ENCODE data around the gene INSYN1. TPM values are rescaled to one million over a fixed set of nuclear protein-coding genes. Genes with fewer than 3 reads are reported as not detected.

The INSYN1 gene
- total RNA-seq, 5 donors from 2014 or later (not counting 1 experiment from before 2014, with no cell fraction given), result not detected

GRCh38 chr15:73751511-73751898 is 1.6 kb downstream of the INSYN1 start:
- DNase-seq, result no peak
- Mint-ChIP-seq H3K27ac (no peak overlapping the region), H3K9me3 (no peaks in the 10 kb centered on the region), H3K36me3 (no peaks in the 10 kb centered on the region), H3K4me3 (peak overlapping the region in 1 of 3 donors; percentile 31), H3K27me3 (peaks cover 56 to 69% of the 10 kb centered on the region in 2 donors), H3K4me1 (peaks cover 0 to 7% (median 4%) of the 10 kb centered on the region in 3 donors)
- peaks cover 2 to 66% of the 10 kb centered on the region in 2 experiments for H3K27me3 ChIP-seq (replicated peaks in 1 of 2; ENCODE audit: control insufficient read depth in 2 of 2, extremely low read depth in 1 of 2, insufficient read depth in 2 of 2, low read length in 1 of 2)
- no peaks in the 10 kb centered on the region for H3K36me3 ChIP-seq (ENCODE audit: control insufficient read depth in 2 of 2, extremely low read depth in 1 of 2, insufficient read depth in 1 of 2, low read length in 1 of 2)
- H3K27ac ChIP-seq (ENCODE audit: low read length), result no peak overlapping the region
- no peak overlapping the region for H3K4me3 ChIP-seq (ENCODE audit: control insufficient read depth in 1 of 2, extremely low read depth in 1 of 2, low read length in 1 of 2)
- peaks cover 0 to 5% of the 10 kb centered on the region in 2 experiments for H3K4me1 ChIP-seq (ENCODE audit: control insufficient read depth in 1 of 2, extremely low read depth in 1 of 2, insufficient read depth in 2 of 2, low read length in 2 of 2)
- ChIA-PET CTCF (no interaction called here), POLR2A (no interaction called here)
- no peak for ATAC-seq (replicated peaks in 1 of 4)
- H3K9me3 ChIP-seq, result no peaks in the 10 kb centered on the region
- WGBS (ENCODE audit: insufficient coverage), result no CpG with 5 or more reads among the region's 9 CpGs

- H3K4me3 Mint-ChIP-seq, result peak overlapping the region in 1 of 3 donors; percentile 31
- ATAC-seq (replicated peaks in 1 of 4), result no peak
- no peaks in the 10 kb centered on the region for H3K36me3 Mint-ChIP-seq
- H3K27ac ChIP-seq (ENCODE audit: low read length), result no peak overlapping the region
- H3K4me1 Mint-ChIP-seq, result peaks cover 0 to 7% (median 4%) of the 10 kb centered on the region in 3 donors
- ChIA-PET POLR2A (no interaction called here), CTCF (no interaction called here)
- peaks cover 0 to 5% of the 10 kb centered on the region in 2 experiments for H3K4me1 ChIP-seq (ENCODE audit: control insufficient read depth in 1 of 2, extremely low read depth in 1 of 2, insufficient read depth in 2 of 2, low read length in 2 of 2)
- H3K9me3 ChIP-seq, result no peaks in the 10 kb centered on the region
- no peak for DNase-seq
- peaks cover 51 to 69% of the 10 kb centered on the region in 2 donors for H3K27me3 Mint-ChIP-seq
- H3K4me3 ChIP-seq (ENCODE audit: control insufficient read depth in 1 of 2, extremely low read depth in 1 of 2, low read length in 1 of 2), result no peak overlapping the region
- no peaks in the 10 kb centered on the region for H3K36me3 ChIP-seq (ENCODE audit: control insufficient read depth in 2 of 2, extremely low read depth in 1 of 2, insufficient read depth in 1 of 2, low read length in 1 of 2)
- H3K27me3 ChIP-seq (replicated peaks in 1 of 2; ENCODE audit: control insufficient read depth in 2 of 2, extremely low read depth in 1 of 2, insufficient read depth in 2 of 2, low read length in 1 of 2), result peaks cover 2 to 68% of the 10 kb centered on the region in 2 experiments
- 80% methylated on average over 15 of the region's 20 CpGs for WGBS (ENCODE audit: insufficient coverage)
- H3K27ac Mint-ChIP-seq, result no peak overlapping the region
- H3K9me3 Mint-ChIP-seq, result no peaks in the 10 kb centered on the region
Measured at GRCh38 chr15:73750951-73751350, 2.2 kb downstream of the INSYN1 start.

GRCh38 chr15:73750438-73750837 is 2.7 kb downstream of the INSYN1 start:
- H3K9me3 Mint-ChIP-seq, result no peaks in the 10 kb centered on the region
- H3K9me3 ChIP-seq, result no peaks in the 10 kb centered on the region
- H3K27ac ChIP-seq (ENCODE audit: low read length), result no peak overlapping the region
- no peak overlapping the region for H3K27ac Mint-ChIP-seq
- 65% methylated on average over 3 of the region's 4 CpGs for WGBS (ENCODE audit: insufficient coverage)
- no peak for DNase-seq
- ChIA-PET POLR2A (no interaction called here), CTCF (no interaction called here)
- H3K4me1 ChIP-seq (ENCODE audit: control insufficient read depth in 1 of 2, extremely low read depth in 1 of 2, insufficient read depth in 2 of 2, low read length in 2 of 2), result peaks cover 0 to 5% of the 10 kb centered on the region in 2 experiments
- no peak for ATAC-seq (replicated peaks in 1 of 4)
- peaks cover 2 to 68% of the 10 kb centered on the region in 2 experiments for H3K27me3 ChIP-seq (replicated peaks in 1 of 2; ENCODE audit: control insufficient read depth in 2 of 2, extremely low read depth in 1 of 2, insufficient read depth in 2 of 2, low read length in 1 of 2)
- no peak overlapping the region for H3K4me3 Mint-ChIP-seq
- H3K4me3 ChIP-seq (ENCODE audit: control insufficient read depth in 1 of 2, extremely low read depth in 1 of 2, low read length in 1 of 2), result no peak overlapping the region
- no peaks in the 10 kb centered on the region for H3K36me3 ChIP-seq (ENCODE audit: control insufficient read depth in 2 of 2, extremely low read depth in 1 of 2, insufficient read depth in 1 of 2, low read length in 1 of 2)
- peaks cover 0 to 7% (median 4%) of the 10 kb centered on the region in 3 donors for H3K4me1 Mint-ChIP-seq
- peaks cover 46 to 65% of the 10 kb centered on the region in 2 donors for H3K27me3 Mint-ChIP-seq
- no peaks in the 10 kb centered on the region for H3K36me3 Mint-ChIP-seq

GRCh38 chr15:73749971-73750370 is 3.2 kb downstream of the INSYN1 start:
- no peaks in the 10 kb centered on the region for H3K9me3 ChIP-seq
- WGBS (ENCODE audit: insufficient coverage), result 80% methylated on average over 4 of the region's 5 CpGs
- Mint-ChIP-seq H3K36me3 (no peaks in the 10 kb centered on the region), H3K27ac (no peak overlapping the region), H3K4me1 (peaks cover 0 to 7% (median 4%) of the 10 kb centered on the region in 3 donors), H3K4me3 (no peak overlapping the region), H3K9me3 (no peaks in the 10 kb centered on the region), H3K27me3 (peaks cover 50 to 67% of the 10 kb centered on the region in 2 donors)
- peaks cover 0 to 5% of the 10 kb centered on the region in 2 experiments for H3K4me1 ChIP-seq (ENCODE audit: control insufficient read depth in 1 of 2, extremely low read depth in 1 of 2, insufficient read depth in 2 of 2, low read length in 2 of 2)
- H3K27ac ChIP-seq (ENCODE audit: low read length), result no peak overlapping the region
- no peak for ATAC-seq (replicated peaks in 1 of 4)
- no peak for DNase-seq
- CTCF ChIA-PET, result no interaction called here
- no peaks in the 10 kb centered on the region for H3K36me3 ChIP-seq (ENCODE audit: control insufficient read depth in 2 of 2, extremely low read depth in 1 of 2, insufficient read depth in 1 of 2, low read length in 1 of 2)
- H3K4me3 ChIP-seq (ENCODE audit: control insufficient read depth in 1 of 2, extremely low read depth in 1 of 2, low read length in 1 of 2), result no peak overlapping the region
- POLR2A ChIA-PET, result no interaction called here
- peaks cover 2 to 68% of the 10 kb centered on the region in 2 experiments for H3K27me3 ChIP-seq (replicated peaks in 1 of 2; ENCODE audit: control insufficient read depth in 2 of 2, extremely low read depth in 1 of 2, insufficient read depth in 2 of 2, low read length in 1 of 2)

GRCh38 chr15:73749533-73749932 is 3.6 kb downstream of the INSYN1 start:
- no peaks in the 10 kb centered on the region for H3K9me3 Mint-ChIP-seq
- no peaks in the 10 kb centered on the region for H3K36me3 Mint-ChIP-seq
- H3K27me3 Mint-ChIP-seq, result peaks cover 46 to 65% of the 10 kb centered on the region in 2 donors
- peaks cover 0 to 7% (median 4%) of the 10 kb centered on the region in 3 donors for H3K4me1 Mint-ChIP-seq
- Histone ChIP-seq H3K4me3 (ENCODE audit: control insufficient read depth in 1 of 2, extremely low read depth in 1 of 2, low read length in 1 of 2) (no peak overlapping the region), H3K27me3 (replicated peaks in 1 of 2; ENCODE audit: control insufficient read depth in 2 of 2, extremely low read depth in 1 of 2, insufficient read depth in 2 of 2, low read length in 1 of 2) (peaks cover 2 to 72% of the 10 kb centered on the region in 2 experiments), H3K4me1 (ENCODE audit: control insufficient read depth in 1 of 2, extremely low read depth in 1 of 2, insufficient read depth in 2 of 2, low read length in 2 of 2) (peaks cover 0 to 5% of the 10 kb centered on the region in 2 experiments), H3K27ac (ENCODE audit: low read length) (no peak overlapping the region), H3K9me3 (no peaks in the 10 kb centered on the region), H3K36me3 (ENCODE audit: control insufficient read depth in 2 of 2, extremely low read depth in 1 of 2, insufficient read depth in 1 of 2, low read length in 1 of 2) (no peaks in the 10 kb centered on the region)
- ChIA-PET POLR2A (interaction anchor here in 1 of 2 donors (0.6 kb wide), 1 partner anchor 16 kb away, joined by 9 read pairs; no protein-coding TSS in a partner anchor), CTCF (no interaction called here)
- DNase-seq (no peak), ATAC-seq (replicated peaks in 1 of 4) (no peak)
- WGBS (ENCODE audit: insufficient coverage), result 71% methylated on average over 5 of the region's 5 CpGs
- no peak overlapping the region for H3K27ac Mint-ChIP-seq
- no peak overlapping the region for H3K4me3 Mint-ChIP-seq

GRCh38 chr15:73748730-73749129 is 4.4 kb downstream of the INSYN1 start:
- Histone ChIP-seq H3K9me3 (no peaks in the 10 kb centered on the region), H3K4me1 (ENCODE audit: control insufficient read depth in 1 of 2, extremely low read depth in 1 of 2, insufficient read depth in 2 of 2, low read length in 2 of 2) (peaks cover 0 to 5% of the 10 kb centered on the region in 2 experiments), H3K4me3 (ENCODE audit: control insufficient read depth in 1 of 2, extremely low read depth in 1 of 2, low read length in 1 of 2) (no peak overlapping the region), H3K36me3 (ENCODE audit: control insufficient read depth in 2 of 2, extremely low read depth in 1 of 2, insufficient read depth in 1 of 2, low read length in 1 of 2) (no peaks in the 10 kb centered on the region), H3K27me3 (replicated peaks in 1 of 2; ENCODE audit: control insufficient read depth in 2 of 2, extremely low read depth in 1 of 2, insufficient read depth in 2 of 2, low read length in 1 of 2) (peaks cover 2 to 69% of the 10 kb centered on the region in 2 experiments), H3K27ac (ENCODE audit: low read length) (no peak overlapping the region)
- no peak for ATAC-seq (replicated peaks in 1 of 4)
- Mint-ChIP-seq H3K27ac (no peak overlapping the region), H3K36me3 (no peaks in the 10 kb centered on the region), H3K4me1 (peaks cover 0 to 5% (median 4%) of the 10 kb centered on the region in 3 donors), H3K4me3 (no peak overlapping the region), H3K27me3 (peaks cover 39 to 58% of the 10 kb centered on the region in 2 donors), H3K9me3 (no peaks in the 10 kb centered on the region)
- DNase-seq, result no peak
- CTCF ChIA-PET, result no interaction called here
- WGBS (ENCODE audit: insufficient coverage), result 76% methylated on average over 4 of the region's 6 CpGs
- POLR2A ChIA-PET, result interaction anchor here in 1 of 2 donors (0.6 kb wide), 1 partner anchor 15 kb away, joined by 9 read pairs; no protein-coding TSS in a partner anchor
